Gastroesophageal sphincter (tissue), 4 donors: Measurements from ENCODE around the gene BRWD1. TPM values are rescaled to one million over a fixed set of nuclear protein-coding genes. Genes with fewer than 3 reads are reported as not detected.

Experiments
- ATAC-seq: fragments of 150-250 bp; one replicate; pipeline ENCODE4 v1.9.1; 2016; ENCODE audit warnings: mild to moderate bottlenecking, moderate library complexity
- H3K27ac ChIP-seq, 4 donors: fragments of 200-600 bp; sonication (generic) in 3 of 4; 1 replicate in 3 of 4; 2 replicates in 1 of 4; pipeline ENCODE4 v1.5.1; 2016 to 2019
- H3K27me3 ChIP-seq: fragments of 200-600 bp; sonication (generic); one replicate; pipeline ENCODE4 v1.5.1; 2019
- H3K36me3 ChIP-seq, 2 donors: fragments of 200-600 bp; sonication (generic); one replicate each; pipeline ENCODE4 v1.5.1; 2019; ENCODE audit warnings: control low read depth in 1 of 2
- H3K4me1 ChIP-seq, 3 donors: fragments of 200-600 bp; sonication (generic); 1 replicate in 2 of 3; 2 replicates in 1 of 3; pipeline ENCODE4 v1.5.1; 2016 to 2019; ENCODE audit warnings: control low read depth in 2 of 3
- H3K4me3 ChIP-seq, 2 donors: fragments of 200-600 bp; sonication (generic); one replicate each; pipeline ENCODE4 v1.5.1; 2019; ENCODE audit warnings: mild to moderate bottlenecking in 1 of 2, moderate library complexity in 1 of 2
- H3K9me3 ChIP-seq, 3 donors: fragments of 200-600 bp; sonication (generic); one replicate each; pipeline ENCODE4 v1.5.1; 2017 to 2019; ENCODE audit warnings: control low read depth in 2 of 3
- EP300 ChIP-seq: sonication (generic); formaldehyde crosslinking; IDR thresholded peaks from one replicate; pipeline ENCODE4 v1.6.1; 2017; ENCODE audit warnings: antibody characterized with exemption, mild to moderate bottlenecking
- POLR2A ChIP-seq, 2 donors: fragments of 450-650 bp; IDR thresholded peaks; one replicate each; pipeline ENCODE4 v1.6.1; 2017; ENCODE audit warnings: antibody characterized with exemption in 2 of 2, mild to moderate bottlenecking in 2 of 2, moderate library complexity in 1 of 2
- POLR2AphosphoS5 ChIP-seq: sonication (generic); formaldehyde crosslinking; IDR thresholded peaks from one replicate; pipeline ENCODE4 v1.6.1; 2017; ENCODE audit warnings: antibody characterized with exemption
- WGBS, 2 donors: methylation state at CpG; one replicate each; pipeline ENCODE4 v1.1.5; 2018; ENCODE audit warnings: low coverage in 1 of 2; 5-methylcytosine and 5-hydroxymethylcytosine counted together
- total RNA-seq, 4 donors: library from RNA; depleted of rRNA; stranded (reverse); fragments of >200 nt; gene quantifications; one replicate each; pipeline ENCODE4 v1.1.0, GENCODE V29; 2016
- TF ChIP-seq, protein P1 (sequence below), 4 experiments: fragments of 200-600 bp in 2 of 4; fragments of 450-650 bp in 2 of 4; sonication (generic) in 1 of 4; IDR thresholded peaks; one replicate each; pipeline ENCODE4 v1.5.1; 2017 to 2019; ENCODE audit warnings: antibody characterized with exemption in 4 of 4, mild to moderate bottlenecking in 2 of 4, moderate library complexity in 2 of 4

BRWD1 gene
- total RNA-seq, 4 donors from 2014 or later = 60.0 to 132 (median 71.2) TPM

DNA sequence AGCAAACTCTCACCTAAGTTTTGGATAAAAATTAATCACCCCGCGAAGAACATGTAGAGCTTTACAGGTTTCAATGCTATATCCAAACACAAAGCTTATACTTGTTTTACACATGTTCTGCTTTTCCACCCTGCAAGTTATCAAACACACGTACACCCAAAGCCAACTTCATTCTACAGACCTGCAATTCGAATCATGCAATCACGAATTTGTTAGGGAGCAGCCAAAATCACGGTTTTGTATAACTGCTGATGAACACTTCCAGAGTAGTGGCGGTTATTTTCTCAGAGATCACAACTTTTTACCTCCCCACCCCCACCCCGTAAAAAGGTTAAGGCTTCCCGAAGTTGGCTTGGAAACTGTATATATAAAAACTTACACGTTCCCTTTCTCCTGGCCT is 34.1 kb upstream of the BRWD1 start:
- 5 to 11% methylated on average over 9 to 10 of the region's 10 CpGs for WGBS, 2 donors
- TF ChIP-seq POLR2A (IDR thresholded peaks at IDR 0.05) = no peak
- TF ChIP-seq, protein P1, sequence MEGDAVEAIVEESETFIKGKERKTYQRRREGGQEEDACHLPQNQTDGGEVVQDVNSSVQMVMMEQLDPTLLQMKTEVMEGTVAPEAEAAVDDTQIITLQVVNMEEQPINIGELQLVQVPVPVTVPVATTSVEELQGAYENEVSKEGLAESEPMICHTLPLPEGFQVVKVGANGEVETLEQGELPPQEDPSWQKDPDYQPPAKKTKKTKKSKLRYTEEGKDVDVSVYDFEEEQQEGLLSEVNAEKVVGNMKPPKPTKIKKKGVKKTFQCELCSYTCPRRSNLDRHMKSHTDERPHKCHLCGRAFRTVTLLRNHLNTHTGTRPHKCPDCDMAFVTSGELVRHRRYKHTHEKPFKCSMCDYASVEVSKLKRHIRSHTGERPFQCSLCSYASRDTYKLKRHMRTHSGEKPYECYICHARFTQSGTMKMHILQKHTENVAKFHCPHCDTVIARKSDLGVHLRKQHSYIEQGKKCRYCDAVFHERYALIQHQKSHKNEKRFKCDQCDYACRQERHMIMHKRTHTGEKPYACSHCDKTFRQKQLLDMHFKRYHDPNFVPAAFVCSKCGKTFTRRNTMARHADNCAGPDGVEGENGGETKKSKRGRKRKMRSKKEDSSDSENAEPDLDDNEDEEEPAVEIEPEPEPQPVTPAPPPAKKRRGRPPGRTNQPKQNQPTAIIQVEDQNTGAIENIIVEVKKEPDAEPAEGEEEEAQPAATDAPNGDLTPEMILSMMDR (IDR thresholded peaks at IDR 0.05) = no peak
- no peak for ATAC-seq
- Histone ChIP-seq H3K9me3 (no peaks in the 10 kb centered on the region), H3K27me3 (no peaks in the 10 kb centered on the region), H3K27ac (peak overlapping the region; percentile 55 to 97 (median 92)), H3K4me1 (peaks cover 0 to 57% (median 5%) of the 10 kb centered on the region in 3 donors), H3K4me3 (peak overlapping the region; percentile 50 to 83), H3K36me3 (peaks cover 0 to 12% of the 10 kb centered on the region in 2 donors)

DNA sequence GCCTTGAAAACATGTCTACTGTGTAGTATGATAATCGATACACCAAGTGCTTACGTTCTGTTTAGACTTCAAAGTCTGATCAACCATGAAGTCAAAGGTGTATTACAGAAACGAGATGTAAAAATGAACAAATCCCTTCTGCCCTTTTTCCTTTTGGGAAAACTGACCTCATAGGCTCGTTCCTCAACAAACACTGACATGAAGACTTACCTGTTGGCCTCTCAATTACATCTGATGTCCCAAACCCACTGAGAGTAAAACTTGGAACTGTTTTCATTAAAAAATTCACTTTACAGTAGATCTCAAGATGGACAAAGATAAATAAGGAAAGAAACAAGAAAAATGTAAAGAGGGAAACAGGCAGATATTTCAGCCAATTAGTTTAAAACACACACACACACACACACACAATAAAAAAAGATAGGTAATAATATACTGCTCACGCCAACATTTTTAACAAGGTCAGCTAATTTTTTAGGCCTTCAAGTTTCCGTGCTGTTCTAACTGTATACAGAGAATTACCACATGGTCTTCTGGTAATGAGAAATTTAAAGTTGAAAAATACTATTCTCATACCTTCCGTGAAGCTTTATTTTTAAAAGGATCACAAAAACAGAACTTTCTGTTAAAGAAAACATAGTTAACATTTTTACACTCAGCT is 33.4 kb upstream of the BRWD1 start:
- TF ChIP-seq EP300 = no peak
- TF ChIP-seq, protein P1 (IDR thresholded peaks at IDR 0.05) = no peak
- no peak for TF ChIP-seq POLR2AphosphoS5
- TF ChIP-seq POLR2A (IDR thresholded peaks at IDR 0.05) = no peak
- peak overlapping the region; percentile 50 to 83 for H3K4me3 ChIP-seq
- H3K4me1 ChIP-seq = peaks cover 0 to 57% (median 5%) of the 10 kb centered on the region in 3 donors
- H3K9me3 ChIP-seq = no peaks in the 10 kb centered on the region
- H3K27ac ChIP-seq = peak overlapping the region in 3 of 4 donors; percentile 20 to 97 (median 93)
- WGBS, 2 donors = 30 to 45% methylated on average over 7 of the region's 7 CpGs
- no peaks in the 10 kb centered on the region for H3K27me3 ChIP-seq
- H3K36me3 ChIP-seq = peaks cover 0 to 16% of the 10 kb centered on the region in 2 donors
- no peak for ATAC-seq

GRCh38 chr21:39346206-39346605 is 32.8 kb upstream of the BRWD1 start:
- Histone ChIP-seq H3K27me3 (no peaks in the 10 kb centered on the region), H3K4me1 (peaks cover 0 to 57% (median 5%) of the 10 kb centered on the region in 3 donors), H3K36me3 (peaks cover 0 to 22% of the 10 kb centered on the region in 2 donors), H3K4me3 (peak overlapping the region in 1 of 2 donors; percentile 83), H3K9me3 (no peaks in the 10 kb centered on the region), H3K27ac (peak overlapping the region in 3 of 4 donors; percentile 8 to 97 (median 93))
- TF ChIP-seq POLR2A (IDR thresholded peaks at IDR 0.05) = no peak
- TF ChIP-seq, protein P1 (IDR thresholded peaks at IDR 0.05) = no peak
- TF ChIP-seq EP300 = no peak
- WGBS, 2 donors = 12 to 18% methylated on average over 3 of the region's 3 CpGs
- no peak for ATAC-seq

DNA sequence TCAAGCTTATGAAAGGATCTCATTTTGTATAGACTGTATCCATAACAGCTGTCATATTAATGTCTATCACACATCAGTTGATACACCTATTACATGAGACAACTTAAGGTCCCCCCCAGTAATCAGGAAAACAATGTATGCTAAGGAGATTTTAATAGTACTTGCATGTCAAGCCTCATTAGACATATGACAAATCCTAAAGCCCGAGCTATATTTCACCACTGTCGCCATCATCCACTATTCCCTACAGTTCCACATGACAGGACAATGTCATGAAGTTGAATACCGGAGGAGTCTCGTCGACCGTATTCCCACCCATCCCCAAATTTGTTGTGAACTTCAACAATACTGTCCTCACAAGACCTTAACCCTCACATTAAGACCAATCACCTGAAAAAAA is 32.0 kb upstream of the BRWD1 start:
- WGBS, 2 donors = 75 to 83% methylated on average over 6 of the region's 6 CpGs
- no peak for ATAC-seq
- Histone ChIP-seq H3K36me3 (peaks cover 0 to 28% of the 10 kb centered on the region in 2 donors), H3K4me1 (peaks cover 0 to 57% (median 5%) of the 10 kb centered on the region in 3 donors), H3K4me3 (peak overlapping the region; percentile 17 to 83), H3K9me3 (no peaks in the 10 kb centered on the region), H3K27me3 (no peaks in the 10 kb centered on the region), H3K27ac (peak overlapping the region in 3 of 4 donors; percentile 8 to 97 (median 26))
- TF ChIP-seq EP300 (no peak), POLR2AphosphoS5 (no peak), POLR2A (IDR thresholded peaks at IDR 0.05) (no peak)
- TF ChIP-seq, protein P1 (IDR thresholded peaks at IDR 0.05) = no peak

GRCh38 chr21:39344848-39345247 is 31.4 kb upstream of the BRWD1 start:
- WGBS, 2 donors = 84 to 90% methylated on average over 5 of the region's 5 CpGs
- Histone ChIP-seq H3K4me3 (peak overlapping the region in 1 of 2 donors; percentile 83), H3K36me3 (peaks cover 0 to 28% of the 10 kb centered on the region in 2 donors), H3K27me3 (no peaks in the 10 kb centered on the region), H3K27ac (peak overlapping the region in 1 of 4 donors; percentile 97), H3K4me1 (peaks cover 0 to 52% (median 3%) of the 10 kb centered on the region in 3 donors), H3K9me3 (no peaks in the 10 kb centered on the region)
- ATAC-seq = no peak
- no peak for TF ChIP-seq POLR2AphosphoS5
- no peak for TF ChIP-seq POLR2A (IDR thresholded peaks at IDR 0.05)
